Fibroblast of the aortic adventitia (primary cell): ENCODE data around the gene HSPG2. TPM values are rescaled to one million over a fixed set of nuclear protein-coding genes. Genes with fewer than 3 reads are reported as not detected.

Source experiments
- DNase-seq: peaks from one replicate; pipeline ENCODE4 v3.0.0-alpha.2; 2010; ENCODE audit warnings: low read depth
- H3K4me3 ChIP-seq: 2 replicates; pipeline ENCODE4 v1.5.1; 2011; ENCODE audit warnings: low read depth, mild to moderate bottlenecking, control low read depth, low read length, moderate library complexity
- CTCF ChIP-seq: IDR thresholded peaks from 2 replicates; pipeline ENCODE4 v1.5.1; 2011; ENCODE audit warnings: mild to moderate bottlenecking, low read length, control low read depth, inconsistent platforms; ENCODE audit not compliant: insufficient read depth
- total RNA-seq: library from RNA; depleted of rRNA; stranded (reverse); fragments of >200 nt; gene quantifications from 2 replicates; pipeline ENCODE4 v1.2.3, GENCODE V29; 2012; ENCODE audit warnings: low replicate concordance

The HSPG2 gene
- total RNA-seq, 1 donor: 164 TPM

DNA sequence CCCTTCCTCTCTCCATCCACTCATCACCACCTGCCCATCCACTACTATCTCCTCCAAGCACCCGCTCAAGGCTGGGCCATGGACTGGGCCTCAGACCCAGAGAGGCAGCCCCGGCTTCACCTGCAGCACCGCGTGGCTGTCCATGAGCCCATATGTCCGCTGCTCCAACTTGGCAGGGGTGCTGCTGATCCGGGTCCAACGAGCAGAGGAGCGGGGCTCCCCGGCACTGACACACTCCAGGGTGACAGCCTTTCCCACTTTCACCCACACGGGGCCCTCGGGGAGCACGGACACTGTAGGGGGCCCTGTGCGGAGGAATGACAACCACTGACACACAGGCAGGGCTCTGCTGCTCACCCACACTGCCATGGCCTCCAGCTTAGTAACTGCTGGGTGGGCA is 96.1 kb downstream of the HSPG2 start:
- TF ChIP-seq CTCF: no peak
- no peak overlapping the region for H3K4me3 ChIP-seq
- no peak for DNase-seq

DNA sequence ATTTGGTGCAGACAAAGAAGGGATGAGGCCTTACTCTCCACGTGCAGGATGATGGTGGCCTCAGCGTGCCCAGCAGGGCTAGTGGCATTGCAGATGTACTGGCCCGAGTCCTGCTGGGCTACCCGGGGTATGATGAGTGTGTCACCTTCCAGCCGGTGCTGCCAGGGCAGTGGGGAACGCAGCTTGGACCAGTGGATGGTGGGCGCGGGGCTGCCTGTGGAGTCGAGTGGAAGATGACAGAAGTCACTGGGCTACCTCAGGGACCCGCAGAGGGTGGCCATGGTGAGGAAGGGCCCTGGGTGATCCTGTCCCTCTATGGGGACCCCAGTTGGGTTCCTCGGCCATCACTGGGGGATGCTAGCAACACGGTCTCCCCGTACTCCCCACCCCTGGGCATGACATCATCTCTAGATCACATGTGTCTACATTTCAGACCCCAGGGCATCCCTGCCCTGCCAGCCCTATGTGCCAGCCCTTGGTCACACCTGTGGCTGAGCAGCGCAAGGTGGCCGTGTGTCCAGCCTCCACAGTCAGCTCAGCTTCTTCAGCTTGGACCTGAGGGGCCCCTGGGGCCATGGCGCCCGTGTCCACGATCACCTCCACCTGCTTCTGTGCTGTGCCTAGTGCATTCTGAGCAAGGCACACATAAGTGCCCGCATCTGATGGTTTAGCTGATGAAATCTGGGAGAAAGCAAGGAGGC is 97.6 kb downstream of the HSPG2 start:
- DNase-seq: no peak
- H3K4me3 ChIP-seq: no peak overlapping the region
- TF ChIP-seq CTCF: no peak

- no peak overlapping the region for H3K4me3 ChIP-seq
- DNase-seq: no peak
- TF ChIP-seq CTCF: no peak
These were observed 98.6 kb downstream of the HSPG2 start for GRCh38 chr1:21838359-21839157.

DNA sequence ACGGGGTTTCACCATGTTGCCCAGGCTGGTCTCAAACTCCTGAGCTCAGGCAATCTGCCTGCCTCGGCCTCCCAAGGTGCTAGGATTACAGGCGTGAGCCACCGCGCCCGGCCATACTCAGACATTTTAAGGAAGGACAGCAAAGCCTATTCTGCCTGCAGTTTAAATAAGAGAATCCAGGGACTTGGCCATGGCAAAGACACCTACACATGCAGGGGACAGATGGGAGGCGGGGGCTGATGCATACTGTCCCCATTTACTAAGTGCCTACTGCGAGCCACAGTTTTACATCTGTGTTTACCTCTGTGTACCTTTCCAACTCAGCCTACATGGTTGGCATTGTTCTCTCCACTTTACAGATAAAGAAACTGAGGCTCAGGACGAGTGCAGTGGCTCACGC is 99.6 kb downstream of the HSPG2 start:
- DNase-seq: no peak
- no peak overlapping the region for H3K4me3 ChIP-seq
- no peak for TF ChIP-seq CTCF

- no peak for TF ChIP-seq CTCF
- H3K4me3 ChIP-seq: no peak overlapping the region
- no peak for DNase-seq
These were observed 100.4 kb downstream of the HSPG2 start for GRCh38 chr1:21836729-21837128.

- no peak overlapping the region for H3K4me3 ChIP-seq
- TF ChIP-seq CTCF: no peak
- no peak for DNase-seq
These were observed 101.1 kb downstream of the HSPG2 start for GRCh38 chr1:21836010-21836409.
